Neural cell (in vitro differentiated cells): ENCODE measurements around the gene DTD2.

Experiments
- CTCF ChIP-seq: fragments of 450-650 bp; IDR thresholded peaks from 2 replicates; pipeline ENCODE4 v1.5.1; 2014; ENCODE audit warnings: antibody characterized with exemption, mild to moderate bottlenecking, moderate library complexity; ENCODE audit not compliant: poor library complexity, severe bottlenecking
- EP300 ChIP-seq: fragments of 450-650 bp; conservative IDR thresholded peaks from 2 replicates; pipeline ENCODE4 v1.6.1; 2014; ENCODE audit warnings: antibody characterized with exemption, mild to moderate bottlenecking, moderate library complexity; ENCODE audit not compliant: poor library complexity, severe bottlenecking
- EZH2 ChIP-seq: fragments of 200-600, 300-800 bp; shearing (Covaris generic), sonication (generic); IDR thresholded peaks from 2 replicates; pipeline ENCODE4 v1.6.1; 2014; ENCODE audit warnings: antibody characterized with exemption, low read length, borderline replicate concordance, mild to moderate bottlenecking; ENCODE audit not compliant: insufficient read depth, poor library complexity, severe bottlenecking
- MXI1 ChIP-seq: fragments of 450-650 bp; conservative IDR thresholded peaks from 2 replicates; pipeline ENCODE4 v1.6.1; 2014; ENCODE audit warnings: antibody characterized with exemption, mild to moderate bottlenecking; ENCODE audit not compliant: poor library complexity, severe bottlenecking
- RAD21 ChIP-seq: fragments of 450-650 bp; conservative IDR thresholded peaks from 2 replicates; pipeline ENCODE4 v1.6.1; 2014; ENCODE audit warnings: antibody characterized with exemption, mild to moderate bottlenecking, moderate library complexity
- REST ChIP-seq: IDR thresholded peaks from 2 replicates; pipeline ENCODE4 v1.6.1; 2012; ENCODE audit warnings: borderline replicate concordance
- SMC3 ChIP-seq: fragments of 450-650 bp; conservative IDR thresholded peaks from 2 replicates; pipeline ENCODE4 v1.6.1; 2014; ENCODE audit warnings: antibody characterized with exemption, mild to moderate bottlenecking, moderate library complexity; ENCODE audit not compliant: poor library complexity
- TAF1 ChIP-seq: IDR thresholded peaks from 2 replicates; pipeline ENCODE4 v1.6.1; 2012; ENCODE audit warnings: low read depth

GRCh38 chr14:31430634-31431264, 26.6 kb downstream of the DTD2 start:
- no peak for TF ChIP-seq CTCF
- TF ChIP-seq EP300, result no peak
- TF ChIP-seq EZH2, result no peak
- no peak for TF ChIP-seq MXI1
- TF ChIP-seq REST, result no peak
- no peak for TF ChIP-seq SMC3
- no peak for TF ChIP-seq TAF1
- no peak for TF ChIP-seq RAD21
